ENCODE measurements around the gene CATSPERE.

DNA sequence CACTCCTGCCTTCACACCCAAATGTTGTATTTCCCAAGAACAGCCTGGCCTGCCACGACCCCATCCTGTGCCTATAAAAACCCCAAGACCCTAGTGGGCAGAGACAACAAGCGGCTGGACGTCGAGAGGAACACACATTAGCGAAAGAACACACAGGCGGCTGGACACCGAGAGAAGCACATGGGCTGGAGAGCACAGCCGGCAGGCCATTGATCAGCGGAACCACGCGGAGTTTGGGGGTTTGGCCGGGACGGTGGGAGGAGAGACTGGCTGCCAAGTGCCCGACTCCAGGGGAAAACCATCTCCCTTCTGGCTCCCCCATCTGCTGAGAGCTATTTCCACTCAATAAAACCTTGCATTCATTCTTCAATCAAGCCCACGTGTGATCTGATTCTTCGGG lies 181.5 kb downstream of the CATSPERE start:
- TF ChIP-seq, protein P1, sequence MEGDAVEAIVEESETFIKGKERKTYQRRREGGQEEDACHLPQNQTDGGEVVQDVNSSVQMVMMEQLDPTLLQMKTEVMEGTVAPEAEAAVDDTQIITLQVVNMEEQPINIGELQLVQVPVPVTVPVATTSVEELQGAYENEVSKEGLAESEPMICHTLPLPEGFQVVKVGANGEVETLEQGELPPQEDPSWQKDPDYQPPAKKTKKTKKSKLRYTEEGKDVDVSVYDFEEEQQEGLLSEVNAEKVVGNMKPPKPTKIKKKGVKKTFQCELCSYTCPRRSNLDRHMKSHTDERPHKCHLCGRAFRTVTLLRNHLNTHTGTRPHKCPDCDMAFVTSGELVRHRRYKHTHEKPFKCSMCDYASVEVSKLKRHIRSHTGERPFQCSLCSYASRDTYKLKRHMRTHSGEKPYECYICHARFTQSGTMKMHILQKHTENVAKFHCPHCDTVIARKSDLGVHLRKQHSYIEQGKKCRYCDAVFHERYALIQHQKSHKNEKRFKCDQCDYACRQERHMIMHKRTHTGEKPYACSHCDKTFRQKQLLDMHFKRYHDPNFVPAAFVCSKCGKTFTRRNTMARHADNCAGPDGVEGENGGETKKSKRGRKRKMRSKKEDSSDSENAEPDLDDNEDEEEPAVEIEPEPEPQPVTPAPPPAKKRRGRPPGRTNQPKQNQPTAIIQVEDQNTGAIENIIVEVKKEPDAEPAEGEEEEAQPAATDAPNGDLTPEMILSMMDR (IDR thresholded peaks at IDR 0.05; ENCODE audit: low read length) = no peak
- TF ChIP-seq EZH2 (IDR thresholded peaks at IDR 0.05; ENCODE audit: borderline replicate concordance, low read length) = no peak

Measured in OCI-LY1 (cell line).